DMS 273 (cell line): ENCODE measurements around the gene C16orf46.
"Not testable (repeated sequence)": the region's sequence is repeated elsewhere in the genome, so short reads cannot be mapped to it uniquely, and the experiment has no call there.

Experiments used
- DNase-seq: peaks from one replicate; lab custom pipeline; 2025; ENCODE audit not compliant: unreplicated experiment; lab: John Stamatoyannopoulos, UW

The C16orf46 gene, protein sequence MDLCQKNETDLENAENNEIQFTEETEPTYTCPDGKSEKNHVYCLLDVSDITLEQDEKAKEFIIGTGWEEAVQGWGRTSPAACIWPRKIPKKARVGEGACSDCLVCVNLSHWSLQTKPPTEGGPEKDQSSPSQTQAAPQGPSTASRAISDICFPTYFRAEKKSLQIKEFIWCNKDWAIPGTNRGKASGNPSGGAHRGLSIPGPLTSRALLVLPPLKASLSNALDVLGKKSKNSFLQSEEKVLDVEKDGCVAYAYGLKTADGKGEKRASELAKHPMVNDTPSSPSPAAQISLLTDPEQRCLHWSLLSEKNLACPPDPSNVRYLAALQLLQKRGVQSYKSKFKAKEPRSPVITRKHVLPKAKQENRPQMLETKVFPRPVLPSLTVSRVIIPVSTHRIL

DNA sequence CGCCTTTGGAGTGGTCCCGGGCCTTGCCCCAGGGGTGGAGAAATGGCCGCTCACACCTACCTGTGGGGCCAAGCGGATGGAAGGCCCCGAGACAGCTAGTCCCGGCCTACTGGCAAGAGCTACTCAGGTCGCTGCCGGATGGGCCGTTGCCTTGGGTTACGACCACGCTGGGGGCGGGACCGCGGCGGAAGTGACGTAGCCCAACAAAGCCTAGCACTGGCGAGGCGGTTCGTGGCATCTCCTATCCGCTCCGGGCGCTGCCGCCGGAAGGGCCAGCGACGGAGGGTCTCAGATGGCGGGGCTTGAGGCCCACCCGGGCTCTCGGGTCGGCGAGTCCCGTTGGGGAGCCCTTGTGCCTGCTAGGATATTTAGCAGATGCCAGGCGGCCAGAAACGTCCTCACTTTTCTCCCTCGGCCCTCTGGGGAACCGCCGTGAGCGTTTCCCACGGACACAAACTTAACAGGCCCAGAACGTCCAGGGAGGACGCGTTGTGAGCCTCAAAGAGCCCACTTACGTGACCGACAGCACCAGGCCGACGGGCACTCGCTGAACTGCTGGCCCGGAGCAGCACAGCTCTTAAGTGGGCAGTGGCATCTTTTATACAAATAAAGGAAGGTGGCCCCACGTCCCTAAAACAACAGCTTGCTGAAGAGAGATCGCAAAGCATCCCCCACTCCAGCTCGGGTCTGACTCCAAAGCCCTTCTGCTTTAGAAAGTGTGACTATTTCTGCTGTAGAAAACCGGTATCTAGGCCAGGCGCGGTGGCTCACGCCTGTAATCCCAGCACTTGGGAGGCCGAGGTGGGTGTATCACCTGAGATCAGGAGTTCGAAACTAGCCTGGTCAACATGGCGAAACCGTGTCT is at the start of gene C16orf46:
Gene C16orf46 (minus strand): TSS at position 163 of the 865 bp plus-strand sequence. CDS start 13,283 bp downstream, outside the sequence.
- DNase-seq: peak; percentile 98

DNA sequence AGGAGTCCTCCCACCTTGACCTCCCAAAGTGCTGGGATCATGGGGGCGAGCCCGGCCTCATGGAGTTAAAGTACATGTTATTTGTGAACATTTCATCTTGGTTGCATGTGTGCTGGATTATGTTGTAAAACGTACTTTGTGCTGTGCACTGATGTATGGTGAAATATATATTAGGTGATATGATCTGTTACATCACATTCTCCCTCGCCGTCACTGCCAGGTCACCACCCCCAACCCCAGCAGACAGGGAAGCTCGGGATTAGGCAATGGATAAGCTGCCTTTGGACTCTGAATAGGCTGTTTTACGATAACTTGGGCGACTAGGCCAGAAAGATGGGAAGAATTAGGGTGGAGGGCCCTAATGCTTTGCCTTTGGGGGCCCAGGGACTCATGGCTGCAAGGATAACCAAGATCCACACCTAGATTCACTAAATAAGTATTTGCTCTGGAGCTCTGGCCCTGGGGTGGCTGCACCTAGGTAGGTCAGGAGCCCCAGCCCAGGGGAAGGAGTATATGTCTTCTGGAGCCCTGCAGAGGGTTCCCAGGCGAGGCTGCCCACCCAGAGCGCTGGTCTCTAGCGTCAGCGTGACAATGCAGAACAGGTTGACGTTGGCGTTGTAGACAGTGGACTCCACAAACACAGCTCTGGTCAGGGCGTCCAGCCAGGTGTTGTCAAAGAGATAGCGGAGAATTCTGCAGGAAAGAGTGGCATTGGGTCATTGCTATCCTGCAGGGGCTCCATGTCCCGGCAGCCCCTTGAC is 46.2 kb upstream of the C16orf46 start:
- no peak for DNase-seq

DNA sequence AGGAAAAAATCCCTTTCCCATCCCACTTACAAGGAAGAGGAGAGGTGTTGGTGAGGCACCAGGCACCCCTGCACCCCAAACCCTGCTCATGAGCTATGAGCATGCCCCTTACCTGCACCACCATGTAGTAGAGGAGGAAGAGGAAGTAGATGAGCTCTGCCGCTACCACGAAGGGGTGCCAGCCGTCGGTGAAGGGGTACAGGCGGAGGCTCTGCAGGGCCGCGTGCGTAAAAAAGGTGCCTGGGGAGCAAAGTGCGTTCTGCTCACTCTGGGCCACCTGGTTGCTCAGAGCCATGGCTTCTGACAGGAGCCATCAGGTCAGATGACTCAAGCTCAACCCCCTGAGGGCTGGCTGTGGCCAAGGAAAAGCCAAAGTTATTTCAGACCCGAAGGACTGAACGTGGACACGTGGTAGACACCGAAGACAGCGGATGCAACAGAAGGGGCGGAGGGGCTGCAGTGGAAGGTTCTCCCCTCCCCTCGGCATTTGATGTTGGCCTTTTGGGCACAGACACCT is 44.5 kb upstream of the C16orf46 start:
- no peak for DNase-seq

DNA sequence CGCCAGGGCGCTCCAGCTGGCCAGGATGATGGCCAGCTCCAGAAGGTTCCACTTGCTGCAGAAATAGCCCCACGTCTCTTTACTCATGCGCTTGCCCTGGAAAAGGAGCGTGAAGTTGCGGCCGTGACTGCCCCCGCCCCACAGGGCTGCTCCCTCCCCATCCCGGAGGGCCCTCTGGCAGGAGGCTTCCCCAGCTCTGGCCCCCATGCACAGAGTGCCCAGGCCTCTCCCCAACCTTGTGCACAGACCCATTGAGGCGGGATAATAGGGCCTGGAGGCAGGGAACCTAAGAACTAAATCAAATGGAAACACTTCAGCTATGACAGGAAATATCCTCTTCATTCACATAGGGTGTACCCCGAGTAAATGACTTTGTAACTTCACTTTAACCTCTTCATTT is 40.4 kb upstream of the C16orf46 start:
- no peak for DNase-seq

DNA sequence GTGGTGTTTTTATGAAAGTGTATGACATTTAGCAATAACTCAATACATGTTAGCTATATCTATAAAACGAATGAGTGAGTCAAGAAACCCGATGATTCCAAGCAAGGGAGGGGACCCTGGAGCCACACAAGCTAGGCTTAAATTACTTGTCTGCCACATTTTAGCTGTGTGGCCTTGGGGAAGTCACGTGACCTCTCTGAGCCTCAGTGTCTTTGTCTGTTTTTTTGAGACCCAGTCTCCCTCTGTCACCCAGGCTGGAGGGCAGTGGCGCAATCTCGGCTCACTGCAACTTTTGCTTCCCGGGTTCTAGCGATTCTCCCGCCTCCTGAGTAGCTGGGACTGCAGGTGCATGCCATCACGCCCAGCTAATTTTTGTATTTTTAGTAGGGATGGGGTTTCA is 39.2 kb upstream of the C16orf46 start:
- no peak for DNase-seq

DNA sequence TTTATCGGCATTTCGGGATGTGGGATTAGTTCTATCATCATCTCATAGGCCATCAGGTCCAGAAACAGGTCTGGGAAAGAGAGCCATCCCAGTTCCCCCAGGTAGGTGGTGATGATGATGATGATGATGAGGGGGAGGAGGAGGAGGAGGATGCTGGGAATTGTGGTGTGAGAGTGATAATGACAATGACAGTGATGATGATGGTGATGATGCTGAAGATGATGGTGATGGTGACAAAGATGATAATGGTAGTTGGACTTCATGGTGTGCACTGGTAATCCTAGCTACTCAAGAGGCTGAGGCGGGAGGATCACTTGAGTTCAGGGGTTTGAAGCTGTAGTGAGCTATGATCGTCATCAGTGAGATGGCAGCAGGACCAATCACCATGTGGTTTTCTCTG is 35.4 kb upstream of the C16orf46 start:
- no peak for DNase-seq

DNA sequence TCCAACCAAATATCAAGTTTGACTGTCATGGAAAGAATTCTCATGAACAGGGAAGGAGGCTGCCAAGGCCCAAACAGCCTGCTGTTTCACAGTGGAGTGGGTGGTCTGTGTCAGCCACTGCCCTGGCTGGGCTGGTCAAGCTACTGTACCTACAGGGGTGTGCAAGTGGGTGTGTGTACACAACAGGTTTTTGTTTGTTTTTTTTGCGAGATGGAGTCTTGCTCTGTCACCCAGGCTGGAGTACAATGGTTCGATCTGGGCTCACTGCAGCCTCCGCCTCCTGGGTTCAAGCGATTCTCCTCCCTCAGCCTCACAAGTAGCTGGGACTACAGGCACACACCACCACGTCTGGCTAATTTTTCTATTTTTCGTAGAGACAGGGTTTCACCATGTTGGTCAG is 32.2 kb upstream of the C16orf46 start:
- not testable (repeated sequence) for DNase-seq

DNA sequence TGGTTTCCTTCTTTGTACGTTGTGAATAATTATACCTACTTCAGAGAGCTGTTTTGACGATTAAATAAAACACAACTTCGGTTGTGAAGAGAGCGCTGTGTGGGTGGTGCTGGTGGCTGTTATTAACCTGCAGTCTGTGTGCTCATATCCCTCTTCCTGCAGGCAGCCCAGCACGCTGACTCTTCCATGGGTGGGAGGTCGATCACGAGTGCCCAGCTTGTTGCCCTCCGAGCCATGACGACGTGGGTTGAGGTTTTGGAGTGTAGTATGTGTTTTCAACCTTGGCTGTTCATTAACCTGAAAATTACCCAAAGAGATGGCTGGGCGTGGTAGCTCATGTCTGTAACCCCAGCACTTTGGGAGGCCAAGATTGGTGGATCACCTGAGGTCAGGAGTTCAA is 30.5 kb upstream of the C16orf46 start:
- no peak for DNase-seq

DNA sequence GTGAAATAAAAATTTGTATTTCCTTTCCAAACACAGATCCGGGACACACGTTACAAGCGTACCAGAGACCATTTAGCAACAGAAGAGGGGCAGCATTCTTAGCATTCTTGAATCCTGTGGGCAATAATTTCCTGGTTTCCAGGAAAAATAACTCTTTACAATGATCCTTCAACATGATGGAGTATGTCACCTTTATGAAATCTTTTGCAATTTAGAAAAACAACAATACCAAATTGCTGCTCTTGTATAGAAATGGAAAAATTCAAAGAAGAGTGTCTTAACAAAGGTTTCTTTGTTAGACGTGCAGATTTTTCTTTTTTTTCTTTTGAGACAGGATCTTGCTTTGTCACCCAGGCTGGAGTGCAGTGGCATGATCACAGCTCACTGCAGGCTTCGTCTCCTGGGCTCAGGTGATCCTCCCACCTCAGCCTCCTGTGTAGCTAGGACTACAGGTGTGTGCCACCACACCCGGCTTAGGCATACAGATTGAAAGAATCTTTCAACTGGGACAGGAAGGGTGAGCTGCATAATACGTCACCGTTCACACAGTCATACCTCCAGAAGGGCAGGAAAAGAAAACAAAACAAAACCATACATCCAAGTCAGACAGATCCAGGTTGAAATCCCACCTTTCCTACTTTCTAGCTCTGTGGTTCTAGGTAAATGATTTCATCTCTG is 29.9 kb upstream of the C16orf46 start:
- DNase-seq: no peak

DNA sequence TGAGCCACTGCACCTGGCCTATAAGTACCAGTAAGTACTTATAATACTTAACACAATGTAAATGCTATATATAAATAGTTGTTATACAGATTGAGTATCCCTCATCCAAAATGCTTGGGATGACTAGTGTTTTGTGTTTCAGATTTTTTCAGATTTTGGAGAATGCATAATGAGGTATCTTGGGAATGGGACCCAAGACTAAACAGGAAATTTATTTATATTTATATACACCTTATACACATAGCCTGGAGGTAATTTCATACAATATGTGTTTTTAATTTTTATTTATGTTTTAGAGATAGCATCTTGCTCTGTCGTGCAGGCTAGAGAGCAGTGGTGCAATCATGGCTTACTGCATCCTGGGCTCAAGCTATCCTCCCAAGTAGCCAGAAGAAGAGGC is 28.9 kb upstream of the C16orf46 start:
- no peak for DNase-seq

DNA sequence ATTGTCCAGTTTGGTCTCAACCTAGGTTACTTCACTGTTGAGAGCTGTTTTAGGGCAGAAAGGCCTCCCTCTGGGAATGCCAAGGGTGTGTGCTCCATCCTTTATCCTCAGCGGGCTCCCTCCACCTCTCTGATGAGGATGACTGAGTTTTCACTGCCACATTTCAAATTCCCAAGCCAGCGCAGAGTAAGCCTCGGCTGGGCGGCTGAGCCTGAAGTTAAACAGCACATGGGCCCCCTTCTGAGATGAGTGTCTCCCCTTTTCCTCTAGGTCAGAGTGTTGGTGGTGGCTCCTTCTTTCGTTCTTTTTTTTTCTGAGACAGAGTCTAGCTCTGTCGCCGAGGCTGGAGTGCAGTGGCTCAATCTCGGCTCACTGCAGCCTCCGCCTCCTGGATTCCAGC is 24.7 kb upstream of the C16orf46 start:
- DNase-seq: no peak

DNA sequence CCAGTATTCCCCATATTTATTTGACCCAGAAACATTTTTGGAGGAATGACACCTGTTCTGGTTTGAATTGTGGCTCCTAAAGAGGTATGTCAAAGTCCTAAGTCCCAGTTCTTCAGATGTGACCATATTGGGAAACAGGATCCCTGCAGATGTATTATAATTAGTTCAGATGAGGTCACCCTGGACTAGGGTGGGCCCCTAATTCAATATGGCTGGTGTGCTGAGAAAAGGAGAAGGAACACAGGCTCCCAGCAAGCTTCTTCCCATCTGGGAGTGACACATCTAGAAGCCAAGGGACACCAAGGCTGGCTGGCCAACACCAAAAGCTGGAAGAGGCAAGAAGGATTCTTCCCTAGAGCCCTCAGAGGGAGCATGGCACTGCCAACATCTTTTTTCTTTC is 22.9 kb upstream of the C16orf46 start:
- DNase-seq: peak; percentile 25

DNA sequence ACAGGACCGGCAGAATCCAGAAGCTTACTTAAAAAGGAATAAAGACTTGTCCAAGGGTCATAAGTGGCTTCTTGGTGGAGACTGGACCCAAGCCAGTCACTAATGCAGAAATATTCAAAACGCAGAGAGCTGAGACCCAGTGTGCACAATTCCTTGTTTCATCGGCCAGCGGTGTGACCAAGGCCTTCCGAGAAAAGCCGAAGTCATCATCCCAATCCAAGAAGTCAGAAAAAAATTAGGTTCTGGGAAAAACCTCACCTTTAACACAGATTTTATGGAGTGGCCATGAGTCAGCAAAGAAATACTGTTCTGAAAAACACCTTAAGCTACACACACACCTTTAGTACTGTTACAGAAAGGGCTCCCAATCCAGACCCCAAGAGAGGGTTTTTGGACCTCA is 20.2 kb upstream of the C16orf46 start:
- no peak for DNase-seq

DNA sequence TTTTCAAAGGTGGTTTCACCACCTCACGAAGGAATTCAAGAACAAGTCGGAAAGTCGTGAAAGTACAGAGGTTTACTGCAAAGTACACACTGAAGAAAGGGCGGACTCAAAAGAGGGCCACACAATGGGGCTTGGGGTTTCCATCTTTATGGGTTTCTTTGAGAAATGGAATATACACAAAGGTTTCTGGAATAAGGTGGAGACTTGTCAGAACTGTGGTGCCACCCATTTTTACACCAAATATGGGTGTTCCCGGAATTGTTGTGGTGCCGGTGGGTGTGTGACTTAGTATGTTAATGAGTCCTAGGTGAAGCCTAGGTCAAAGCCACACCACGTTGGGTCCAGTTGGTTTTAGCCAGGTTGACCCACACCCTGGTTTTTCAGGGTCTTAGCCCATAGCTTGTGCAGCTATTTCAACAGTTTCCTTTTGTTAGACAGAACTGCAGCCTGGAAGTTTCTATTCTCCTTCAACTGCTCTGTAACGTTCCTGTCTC is 19.7 kb upstream of the C16orf46 start:
- no peak for DNase-seq

DNA sequence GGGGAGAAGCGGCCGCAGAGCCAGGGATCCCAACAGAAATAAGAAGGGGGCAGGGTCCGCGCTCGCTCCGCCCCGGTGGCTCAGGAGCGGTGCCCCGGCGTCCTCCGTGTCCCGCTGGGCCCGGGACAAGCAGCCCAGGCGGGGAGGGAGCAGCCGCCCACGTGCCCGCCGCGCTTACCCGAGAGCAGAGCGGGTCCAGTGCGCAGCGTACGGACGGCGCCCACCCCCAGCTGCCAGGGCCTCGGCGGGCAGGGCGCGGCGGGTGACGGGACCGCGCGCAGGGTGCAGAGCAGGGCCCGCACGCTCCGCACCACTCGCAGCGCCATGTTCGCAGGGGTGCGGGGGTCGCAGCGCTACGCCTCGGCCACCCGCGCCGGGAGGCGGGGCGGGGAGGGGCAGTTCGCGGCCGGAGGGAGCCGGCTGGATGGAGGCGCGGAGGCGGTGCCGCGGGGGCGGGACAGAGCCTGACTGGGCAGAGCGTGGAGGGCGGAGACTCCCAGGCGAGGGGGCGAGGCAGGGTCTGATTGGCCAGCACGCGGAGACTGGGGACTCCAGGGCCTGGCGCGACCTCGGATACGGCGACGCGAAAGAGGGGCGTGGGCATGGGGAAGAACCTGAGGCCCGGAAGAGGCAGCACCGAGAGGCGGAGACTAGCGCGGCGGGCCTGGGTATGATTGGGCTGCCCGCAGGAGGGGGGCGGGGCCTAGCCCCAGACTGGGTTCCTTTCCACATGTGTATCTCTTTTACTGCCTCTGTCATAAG is 19.1 kb upstream of the C16orf46 start, which contains the start of gene GCSH:
Gene GCSH (minus strand): TSS at position 443 of the 762 bp plus-strand sequence. CDS start 117 bp downstream, at position 326.
- peak; percentile 99 for DNase-seq

DNA sequence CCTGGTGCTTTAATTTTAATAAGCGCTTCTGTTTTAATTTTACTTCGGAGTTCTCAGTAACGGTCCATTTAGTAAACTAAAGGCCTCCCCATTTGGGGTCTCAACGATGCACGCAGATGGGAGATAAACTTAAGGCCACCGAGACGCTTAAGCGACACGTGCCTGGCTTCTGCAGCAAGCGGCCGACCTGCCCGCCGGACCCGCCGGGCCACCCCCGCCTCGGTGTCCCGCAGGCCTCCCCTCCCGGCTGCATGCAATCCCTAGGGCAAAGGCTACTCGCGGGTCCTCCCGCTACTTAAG is 18.6 kb upstream of the C16orf46 start:
- DNase-seq: no peak

DNA sequence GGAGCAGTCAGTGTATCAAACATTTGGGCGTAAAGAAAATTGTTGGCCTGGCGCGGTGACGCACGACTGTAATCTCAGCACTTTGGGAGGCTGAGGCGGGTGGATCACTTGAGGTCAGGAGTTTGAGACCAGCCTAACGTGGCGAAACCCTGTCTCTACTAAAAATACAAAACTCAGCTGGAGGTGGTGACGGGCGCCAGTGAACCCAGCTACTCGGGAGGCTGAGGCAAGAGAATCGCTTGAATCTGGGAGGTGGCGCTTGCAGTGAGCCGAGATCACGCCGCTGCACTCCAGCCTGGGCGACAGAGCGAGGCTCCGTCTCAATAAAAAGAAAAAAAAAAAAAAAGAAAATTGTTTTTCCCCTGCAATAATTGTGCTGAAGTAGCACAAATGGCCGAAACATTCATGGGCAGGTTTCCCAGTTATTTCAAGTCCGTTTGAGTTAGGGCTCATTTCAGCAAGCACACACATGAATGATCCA is 17.8 kb upstream of the C16orf46 start:
- DNase-seq: peak; percentile 14

DNA sequence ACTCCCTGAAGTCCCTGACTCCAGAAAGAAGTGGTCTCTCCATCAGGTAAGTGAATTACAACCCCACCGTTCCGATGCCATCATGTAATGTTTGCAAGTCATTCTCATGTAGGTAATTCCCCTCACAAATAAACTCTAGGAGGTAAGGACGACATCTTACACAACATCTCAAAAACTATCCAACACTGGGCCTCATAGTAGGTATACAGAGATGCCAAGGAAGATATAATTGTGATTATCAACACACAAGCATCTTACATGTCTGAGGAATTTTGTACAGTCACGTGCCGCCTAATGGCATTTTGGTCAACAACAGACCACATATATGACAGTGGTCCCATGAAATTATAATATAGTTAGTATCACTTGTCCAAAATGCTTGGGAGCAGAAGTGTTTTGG is 11.8 kb upstream of the C16orf46 start:
- DNase-seq: no peak

DNA sequence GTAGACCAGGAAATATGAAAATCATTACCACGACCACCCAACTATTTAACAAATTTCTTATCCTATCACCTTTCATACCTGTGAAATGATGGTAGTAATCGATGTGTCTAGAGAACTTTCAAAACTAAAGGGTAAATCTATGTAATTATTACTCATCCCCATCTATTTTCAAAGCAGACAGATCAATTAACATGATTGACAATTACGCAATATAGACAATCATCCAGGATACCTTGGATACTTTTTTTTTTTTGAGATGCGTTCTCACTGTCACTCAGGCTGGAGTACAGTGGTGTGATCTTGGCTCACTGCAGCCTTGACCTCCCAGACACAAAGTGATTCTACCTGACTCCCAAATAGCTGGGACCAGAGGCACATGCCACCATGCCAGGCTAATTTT is 4.0 kb upstream of the C16orf46 start:
- no peak for DNase-seq

DNA sequence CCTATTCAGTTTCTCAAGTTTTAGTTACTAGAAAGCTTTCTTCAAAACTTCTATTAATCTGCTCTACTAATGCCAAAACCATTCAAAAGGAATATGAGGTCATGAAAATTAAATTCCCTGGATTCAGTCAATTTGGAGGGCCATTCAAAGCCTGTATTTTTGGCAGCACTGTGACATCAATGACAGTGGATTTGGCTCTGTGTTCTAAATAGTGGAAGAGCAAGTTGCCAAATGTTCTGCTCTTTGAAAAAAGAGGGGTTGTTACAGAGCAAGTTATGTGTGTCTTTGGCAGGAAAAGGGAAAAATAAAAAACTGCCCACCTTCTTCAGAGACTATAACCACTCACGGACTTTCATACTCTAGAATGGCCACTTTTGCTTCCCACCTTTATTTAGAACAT is 3.2 kb upstream of the C16orf46 start:
- DNase-seq: no peak
